ENCODE measurements around the gene DAB2IP.

The DAB2IP gene

DNA sequence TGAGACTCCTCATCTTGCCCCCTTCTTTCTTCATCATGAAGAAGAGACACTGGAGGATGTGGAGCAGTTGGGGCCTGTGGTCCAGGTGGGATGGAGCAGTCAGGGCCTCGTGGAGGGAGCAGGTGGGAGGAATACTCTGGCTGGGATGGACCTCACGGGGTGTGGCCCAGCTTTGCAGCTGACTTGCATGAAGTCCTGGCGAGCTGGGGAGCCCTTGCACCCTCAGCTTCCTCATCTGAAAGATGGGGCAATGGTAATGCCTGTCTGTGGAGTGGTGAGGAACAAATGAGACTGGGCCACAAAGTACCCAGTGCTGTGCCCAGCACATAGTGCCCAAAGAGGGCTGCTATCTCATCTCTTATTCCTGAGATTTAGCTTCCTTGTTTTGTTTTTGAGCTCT, 91.5 kb downstream of the DAB2IP start:
- peak overlapping the region; percentile 60 for H3K4me3 ChIP-seq (ENCODE audit: low read depth, low read length)
- DNase-seq (ENCODE audit: low read depth), result no peak
- TF ChIP-seq, protein P1, sequence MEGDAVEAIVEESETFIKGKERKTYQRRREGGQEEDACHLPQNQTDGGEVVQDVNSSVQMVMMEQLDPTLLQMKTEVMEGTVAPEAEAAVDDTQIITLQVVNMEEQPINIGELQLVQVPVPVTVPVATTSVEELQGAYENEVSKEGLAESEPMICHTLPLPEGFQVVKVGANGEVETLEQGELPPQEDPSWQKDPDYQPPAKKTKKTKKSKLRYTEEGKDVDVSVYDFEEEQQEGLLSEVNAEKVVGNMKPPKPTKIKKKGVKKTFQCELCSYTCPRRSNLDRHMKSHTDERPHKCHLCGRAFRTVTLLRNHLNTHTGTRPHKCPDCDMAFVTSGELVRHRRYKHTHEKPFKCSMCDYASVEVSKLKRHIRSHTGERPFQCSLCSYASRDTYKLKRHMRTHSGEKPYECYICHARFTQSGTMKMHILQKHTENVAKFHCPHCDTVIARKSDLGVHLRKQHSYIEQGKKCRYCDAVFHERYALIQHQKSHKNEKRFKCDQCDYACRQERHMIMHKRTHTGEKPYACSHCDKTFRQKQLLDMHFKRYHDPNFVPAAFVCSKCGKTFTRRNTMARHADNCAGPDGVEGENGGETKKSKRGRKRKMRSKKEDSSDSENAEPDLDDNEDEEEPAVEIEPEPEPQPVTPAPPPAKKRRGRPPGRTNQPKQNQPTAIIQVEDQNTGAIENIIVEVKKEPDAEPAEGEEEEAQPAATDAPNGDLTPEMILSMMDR (conservative IDR thresholded peaks at IDR 0.05; ENCODE audit: low read depth, low read length), result no peak

DNA sequence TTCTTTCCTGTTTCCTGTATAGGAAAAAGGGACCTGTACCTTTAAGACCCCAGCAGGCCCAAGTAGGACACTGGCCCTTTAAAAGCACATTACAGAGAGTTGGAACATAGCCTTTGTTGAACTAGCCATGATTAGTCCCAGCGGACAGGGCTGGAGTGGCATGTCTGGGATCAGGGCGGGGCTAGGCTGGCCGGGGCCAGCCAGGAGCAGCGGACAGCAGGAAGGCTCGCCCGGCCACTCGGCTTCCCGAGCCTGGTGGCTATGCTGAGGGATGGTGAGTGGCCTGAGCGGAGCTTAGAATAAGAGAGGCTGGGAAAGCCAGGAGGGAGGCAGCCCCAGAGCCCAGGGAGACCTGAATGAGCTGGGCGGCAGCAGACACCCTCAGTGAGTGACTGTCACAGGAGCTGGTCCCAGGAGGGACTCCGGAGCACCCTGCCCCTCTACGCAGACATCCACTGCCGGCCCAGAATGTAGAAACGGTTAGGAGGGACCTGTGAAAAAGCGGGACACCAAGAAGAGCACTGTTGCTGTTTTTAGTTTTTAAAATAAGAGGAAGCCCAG, 92.1 kb downstream of the DAB2IP start:
- peak overlapping the region; percentile 60 for H3K4me3 ChIP-seq (ENCODE audit: low read depth, low read length)
- peak; percentile 77 for DNase-seq (ENCODE audit: low read depth)
- TF ChIP-seq, protein P1 (conservative IDR thresholded peaks at IDR 0.05; ENCODE audit: low read depth, low read length), result peak; percentile 17

DNA sequence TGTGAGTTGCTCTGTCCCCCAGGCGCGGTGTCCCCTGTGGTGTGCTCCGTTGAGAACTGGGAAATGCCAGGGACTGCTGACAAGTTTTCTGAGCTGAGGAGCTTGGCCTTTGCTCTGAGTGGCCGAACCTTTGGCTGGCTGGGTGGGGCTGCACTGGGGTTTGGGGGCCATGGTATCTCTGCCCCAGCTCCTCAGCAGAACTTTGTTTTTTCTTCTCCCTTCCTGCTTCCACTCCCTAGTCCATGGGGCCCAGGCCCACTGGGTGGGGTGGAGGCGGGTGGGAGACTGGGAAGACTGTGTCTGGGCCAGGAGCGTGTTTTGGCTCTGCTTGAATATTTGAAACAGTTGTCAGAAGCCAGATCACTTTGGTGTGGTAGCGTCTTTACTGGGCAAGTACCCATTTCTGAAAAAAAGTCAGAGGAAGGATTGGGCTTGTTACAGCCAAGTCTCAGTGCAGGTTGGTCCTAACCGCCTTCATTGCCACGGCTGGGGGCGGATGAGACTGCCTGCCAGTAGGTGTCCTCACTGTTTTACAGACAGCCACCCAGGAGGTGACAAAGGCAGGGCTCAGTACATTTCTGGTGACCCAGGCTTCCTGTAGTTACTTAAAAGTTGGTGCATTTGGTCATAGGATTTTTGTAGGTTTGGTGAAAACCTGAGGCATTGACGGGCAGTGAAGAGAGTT, 92.7 kb downstream of the DAB2IP start:
- DNase-seq (ENCODE audit: low read depth), result peak; percentile 52
- TF ChIP-seq, protein P1 (conservative IDR thresholded peaks at IDR 0.05; ENCODE audit: low read depth, low read length), result peak; percentile 62
- peak overlapping the region; percentile 60 for H3K4me3 ChIP-seq (ENCODE audit: low read depth, low read length)

DNA sequence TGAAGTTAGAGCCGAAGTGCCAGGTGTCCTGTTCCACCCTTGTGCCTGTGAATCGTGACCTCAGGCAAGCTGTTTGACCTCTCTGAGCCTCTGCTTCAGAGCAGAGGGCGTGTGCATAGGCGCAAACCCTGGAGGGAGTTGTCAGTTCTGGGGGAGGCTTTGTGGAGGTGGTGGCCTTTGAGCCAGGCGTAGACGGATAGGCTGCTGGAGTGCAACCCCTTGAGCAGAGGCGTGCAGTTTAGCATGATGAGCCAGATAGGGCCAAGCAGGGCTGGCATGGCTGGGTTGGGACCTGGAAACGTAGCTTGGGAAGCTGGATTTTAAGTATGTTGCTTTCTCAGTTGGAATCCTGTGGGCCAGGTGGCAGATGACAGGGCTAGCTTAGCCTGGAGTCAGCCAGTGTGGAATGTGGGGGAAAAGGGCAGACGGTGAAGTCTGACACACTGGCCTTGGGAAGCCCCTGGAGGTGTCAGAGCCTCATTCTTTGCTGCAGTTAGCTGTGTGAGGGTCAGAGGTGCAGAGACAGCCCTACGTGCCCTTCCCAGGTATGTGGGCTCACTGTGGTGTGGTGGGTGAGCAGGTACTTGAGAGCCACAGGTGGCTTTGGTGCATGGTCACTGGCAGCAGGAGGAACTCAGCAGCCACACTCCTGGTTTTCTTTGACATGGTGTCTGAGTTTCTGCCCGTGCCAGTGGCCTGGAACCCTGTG, 93.4 kb downstream of the DAB2IP start:
- no peak for DNase-seq (ENCODE audit: low read depth)
- TF ChIP-seq, protein P1 (conservative IDR thresholded peaks at IDR 0.05; ENCODE audit: low read depth, low read length), result no peak
- H3K4me3 ChIP-seq (ENCODE audit: low read depth, low read length), result no peak overlapping the region

DNA sequence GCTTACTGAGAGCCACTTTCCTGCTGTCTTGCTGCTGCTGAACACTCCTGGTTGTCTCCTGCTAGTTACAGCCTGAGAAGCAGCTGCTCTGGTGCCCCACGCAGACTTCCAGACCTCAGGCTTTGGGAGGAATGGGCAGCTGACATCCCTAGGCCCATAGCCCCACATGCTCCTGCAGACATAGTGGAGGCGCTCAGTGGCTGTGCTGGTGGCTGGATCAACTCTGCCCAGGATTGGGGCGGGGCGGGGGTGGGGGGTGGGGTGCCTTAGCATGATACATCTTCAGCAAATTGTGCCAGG, 93.9 kb downstream of the DAB2IP start:
- TF ChIP-seq, protein P1 (conservative IDR thresholded peaks at IDR 0.05; ENCODE audit: low read depth, low read length), result no peak
- no peak overlapping the region for H3K4me3 ChIP-seq (ENCODE audit: low read depth, low read length)
- no peak for DNase-seq (ENCODE audit: low read depth)

DNA sequence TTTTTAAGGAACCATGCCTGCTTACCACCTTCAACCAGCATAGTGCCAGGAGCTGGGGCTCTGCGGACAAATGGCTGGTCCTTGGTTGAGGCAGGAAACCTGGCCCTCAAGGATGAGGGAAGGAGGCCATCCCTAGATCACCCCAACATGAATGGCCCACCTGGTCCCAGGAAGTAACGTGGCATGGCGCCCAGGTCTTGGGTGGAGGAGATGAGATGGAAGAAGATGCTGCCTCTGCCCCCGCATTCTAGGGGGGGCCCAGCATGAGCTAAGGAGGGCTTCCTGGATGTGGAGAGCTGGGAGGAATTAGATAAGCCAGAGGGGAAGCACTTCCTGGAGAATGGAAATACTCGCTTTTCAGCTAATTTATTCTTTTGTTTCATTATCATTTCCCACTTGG, 95.0 kb downstream of the DAB2IP start:
- TF ChIP-seq, protein P1 (conservative IDR thresholded peaks at IDR 0.05; ENCODE audit: low read depth, low read length), result no peak
- H3K4me3 ChIP-seq (ENCODE audit: low read depth, low read length), result no peak overlapping the region
- no peak for DNase-seq (ENCODE audit: low read depth)

Data from choroid plexus epithelial cell (primary cell).